Glomerular visceral epithelial cell (primary cell): ENCODE measurements around the gene KRT33B.
"Not testable (repeated sequence)": the region's sequence is repeated elsewhere in the genome, so short reads cannot be mapped to it uniquely, and the experiment has no call there.

Experiments used
- DNase-seq: peaks from one replicate; pipeline ENCODE4 v3.0.0-alpha.2; 2016; ENCODE audit errors: extremely low spot score

KRT33B gene

GRCh38 chr17:41369713-41370112, at the start of gene KRT33B:
TSS of gene KRT33B (minus strand) at chr17:41369813. CDS start at chr17:41369750, 63 bp downstream.
- DNase-seq, result no peak

GRCh38 chr17:41418116-41418860, 48.7 kb upstream of the KRT33B start:
- DNase-seq, result no peak

- no peak for DNase-seq
These were observed 48.0 kb upstream of the KRT33B start for GRCh38 chr17:41417576-41418015.

GRCh38 chr17:41417127-41417526, 47.5 kb upstream of the KRT33B start:
- no peak for DNase-seq

- DNase-seq, result no peak
These were observed 46.9 kb upstream of the KRT33B start for GRCh38 chr17:41416479-41416878.

GRCh38 chr17:41415833-41416335, 46.3 kb upstream of the KRT33B start:
- peak; percentile 62 for DNase-seq

GRCh38 chr17:41415411-41415810, 45.8 kb upstream of the KRT33B start:
- no peak for DNase-seq

GRCh38 chr17:41413982-41414381, 44.4 kb upstream of the KRT33B start:
- peak; percentile 67 for DNase-seq

GRCh38 chr17:41413353-41413957, 43.8 kb upstream of the KRT33B start:
- DNase-seq, result no peak

- no peak for DNase-seq
These were observed 41.6 kb upstream of the KRT33B start for GRCh38 chr17:41411072-41411840.

- DNase-seq, result no peak
These were observed 37.6 kb upstream of the KRT33B start for GRCh38 chr17:41407226-41407625.

GRCh38 chr17:41406205-41406604, 36.6 kb upstream of the KRT33B start:
- DNase-seq, result peak; percentile 46

GRCh38 chr17:41404024-41404671, 34.5 kb upstream of the KRT33B start:
- peak; percentile 95 for DNase-seq

GRCh38 chr17:41403404-41404023, 33.9 kb upstream of the KRT33B start:
- no peak for DNase-seq

GRCh38 chr17:41402161-41402560, 32.5 kb upstream of the KRT33B start:
- DNase-seq, result peak; percentile 62

- DNase-seq, result no peak
These were observed 27.5 kb upstream of the KRT33B start, which contains the start of gene KRT31 for GRCh38 chr17:41396996-41397660. TSS of gene KRT31 (minus strand) at chr17:41397608. CDS start at chr17:41397539, 69 bp downstream.

GRCh38 chr17:41396340-41396739, 26.7 kb upstream of the KRT33B start:
- DNase-seq, result no peak

GRCh38 chr17:41395611-41396010, 26.0 kb upstream of the KRT33B start:
- DNase-seq, result no peak

GRCh38 chr17:41395044-41395443, 25.4 kb upstream of the KRT33B start:
- not testable (repeated sequence) for DNase-seq

- no peak for DNase-seq
These were observed 24.8 kb upstream of the KRT33B start for GRCh38 chr17:41394254-41394996.
